GM12878 (cell line): ENCODE measurements around the gene FAM234B.

Source experiments
- EZH2 ChIP-seq: IDR thresholded peaks from 2 replicates; pipeline ENCODE4 v1.6.1; 2012; ENCODE audit warnings: low read depth, mild to moderate bottlenecking, control low read depth, inconsistent platforms, low read length, borderline replicate concordance; ENCODE audit not compliant: control insufficient read depth
- POLR2A ChIP-seq: IDR thresholded peaks from 2 replicates; pipeline ENCODE4 v1.6.1; 2011; ENCODE audit warnings: low read depth, mild to moderate bottlenecking, low read length
- PRDM15 ChIP-seq: fragments of 450-650 bp; formaldehyde crosslinking; IDR thresholded peaks from 2 replicates; pipeline ENCODE4 v1.4.0; 2020; ENCODE audit warnings: mild to moderate bottlenecking, moderate library complexity
- SUZ12 ChIP-seq: fragments of 200-600 bp; sonication (generic); IDR thresholded peaks from one replicate; pipeline ENCODE4 v1.6.1; 2018; ENCODE audit warnings: antibody characterized with exemption, mild to moderate bottlenecking; ENCODE audit not compliant: unreplicated experiment
- TF ChIP-seq, protein P1 (sequence below), 3 experiments: IDR thresholded peaks in 2 of 3; conservative IDR thresholded peaks in 1 of 3; 2 replicates each; pipeline ENCODE4 v1.5.1; 2011; ENCODE audit warnings: low read depth in 3 of 3, low read length in 3 of 3, mild to moderate bottlenecking in 3 of 3, control low read depth in 2 of 3, moderate library complexity in 2 of 3, inconsistent platforms in 1 of 3, mixed read lengths in 1 of 3; ENCODE audit not compliant: control insufficient read depth in 2 of 3, insufficient read depth in 1 of 3; ENCODE audit errors: extremely low read depth in 1 of 3
- TF ChIP-seq, protein P2 (sequence below): IDR thresholded peaks from 2 replicates; pipeline ENCODE4 v1.6.1; 2011; ENCODE audit warnings: low read depth, mild to moderate bottlenecking, low read length, moderate library complexity, borderline replicate concordance; ENCODE audit errors: extremely low read depth
- TF ChIP-seq, protein P3 (sequence below): IDR thresholded peaks from 2 replicates; pipeline ENCODE4 v1.6.1; 2012; ENCODE audit warnings: improper control_type of control experiment, low read depth, low read length; ENCODE audit not compliant: insufficient replicate concordance

GRCh38 chr12:13045816-13046215 is 1.6 kb downstream of the FAM234B start:
- no peak for TF ChIP-seq EZH2
- TF ChIP-seq PRDM15, result no peak
- TF ChIP-seq POLR2A, result no peak
- TF ChIP-seq, protein P1, sequence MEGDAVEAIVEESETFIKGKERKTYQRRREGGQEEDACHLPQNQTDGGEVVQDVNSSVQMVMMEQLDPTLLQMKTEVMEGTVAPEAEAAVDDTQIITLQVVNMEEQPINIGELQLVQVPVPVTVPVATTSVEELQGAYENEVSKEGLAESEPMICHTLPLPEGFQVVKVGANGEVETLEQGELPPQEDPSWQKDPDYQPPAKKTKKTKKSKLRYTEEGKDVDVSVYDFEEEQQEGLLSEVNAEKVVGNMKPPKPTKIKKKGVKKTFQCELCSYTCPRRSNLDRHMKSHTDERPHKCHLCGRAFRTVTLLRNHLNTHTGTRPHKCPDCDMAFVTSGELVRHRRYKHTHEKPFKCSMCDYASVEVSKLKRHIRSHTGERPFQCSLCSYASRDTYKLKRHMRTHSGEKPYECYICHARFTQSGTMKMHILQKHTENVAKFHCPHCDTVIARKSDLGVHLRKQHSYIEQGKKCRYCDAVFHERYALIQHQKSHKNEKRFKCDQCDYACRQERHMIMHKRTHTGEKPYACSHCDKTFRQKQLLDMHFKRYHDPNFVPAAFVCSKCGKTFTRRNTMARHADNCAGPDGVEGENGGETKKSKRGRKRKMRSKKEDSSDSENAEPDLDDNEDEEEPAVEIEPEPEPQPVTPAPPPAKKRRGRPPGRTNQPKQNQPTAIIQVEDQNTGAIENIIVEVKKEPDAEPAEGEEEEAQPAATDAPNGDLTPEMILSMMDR (IDR thresholded peaks at IDR 0.05 in 2 of 3, conservative IDR thresholded peaks at IDR 0.05 in 1 of 3; ENCODE audit: control insufficient read depth in 2 of 3, extremely low read depth in 1 of 3, insufficient read depth in 1 of 3, low read depth in 3 of 3, low read length in 3 of 3), result no peak
- no peak for TF ChIP-seq SUZ12
- TF ChIP-seq, protein P2, sequence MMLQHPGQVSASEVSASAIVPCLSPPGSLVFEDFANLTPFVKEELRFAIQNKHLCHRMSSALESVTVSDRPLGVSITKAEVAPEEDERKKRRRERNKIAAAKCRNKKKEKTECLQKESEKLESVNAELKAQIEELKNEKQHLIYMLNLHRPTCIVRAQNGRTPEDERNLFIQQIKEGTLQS, result no peak
- TF ChIP-seq, protein P3, sequence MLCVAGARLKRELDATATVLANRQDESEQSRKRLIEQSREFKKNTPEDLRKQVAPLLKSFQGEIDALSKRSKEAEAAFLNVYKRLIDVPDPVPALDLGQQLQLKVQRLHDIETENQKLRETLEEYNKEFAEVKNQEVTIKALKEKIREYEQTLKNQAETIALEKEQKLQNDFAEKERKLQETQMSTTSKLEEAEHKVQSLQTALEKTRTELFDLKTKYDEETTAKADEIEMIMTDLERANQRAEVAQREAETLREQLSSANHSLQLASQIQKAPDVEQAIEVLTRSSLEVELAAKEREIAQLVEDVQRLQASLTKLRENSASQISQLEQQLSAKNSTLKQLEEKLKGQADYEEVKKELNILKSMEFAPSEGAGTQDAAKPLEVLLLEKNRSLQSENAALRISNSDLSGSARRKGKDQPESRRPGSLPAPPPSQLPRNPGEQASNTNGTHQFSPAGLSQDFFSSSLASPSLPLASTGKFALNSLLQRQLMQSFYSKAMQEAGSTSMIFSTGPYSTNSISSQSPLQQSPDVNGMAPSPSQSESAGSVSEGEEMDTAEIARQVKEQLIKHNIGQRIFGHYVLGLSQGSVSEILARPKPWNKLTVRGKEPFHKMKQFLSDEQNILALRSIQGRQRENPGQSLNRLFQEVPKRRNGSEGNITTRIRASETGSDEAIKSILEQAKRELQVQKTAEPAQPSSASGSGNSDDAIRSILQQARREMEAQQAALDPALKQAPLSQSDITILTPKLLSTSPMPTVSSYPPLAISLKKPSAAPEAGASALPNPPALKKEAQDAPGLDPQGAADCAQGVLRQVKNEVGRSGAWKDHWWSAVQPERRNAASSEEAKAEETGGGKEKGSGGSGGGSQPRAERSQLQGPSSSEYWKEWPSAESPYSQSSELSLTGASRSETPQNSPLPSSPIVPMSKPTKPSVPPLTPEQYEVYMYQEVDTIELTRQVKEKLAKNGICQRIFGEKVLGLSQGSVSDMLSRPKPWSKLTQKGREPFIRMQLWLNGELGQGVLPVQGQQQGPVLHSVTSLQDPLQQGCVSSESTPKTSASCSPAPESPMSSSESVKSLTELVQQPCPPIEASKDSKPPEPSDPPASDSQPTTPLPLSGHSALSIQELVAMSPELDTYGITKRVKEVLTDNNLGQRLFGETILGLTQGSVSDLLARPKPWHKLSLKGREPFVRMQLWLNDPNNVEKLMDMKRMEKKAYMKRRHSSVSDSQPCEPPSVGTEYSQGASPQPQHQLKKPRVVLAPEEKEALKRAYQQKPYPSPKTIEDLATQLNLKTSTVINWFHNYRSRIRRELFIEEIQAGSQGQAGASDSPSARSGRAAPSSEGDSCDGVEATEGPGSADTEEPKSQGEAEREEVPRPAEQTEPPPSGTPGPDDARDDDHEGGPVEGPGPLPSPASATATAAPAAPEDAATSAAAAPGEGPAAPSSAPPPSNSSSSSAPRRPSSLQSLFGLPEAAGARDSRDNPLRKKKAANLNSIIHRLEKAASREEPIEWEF, result no peak
